ENCODE measurements around the gene RNASE12. TPM values are rescaled to one million over a fixed set of nuclear protein-coding genes. Genes with fewer than 3 reads are reported as not detected.

The RNASE12 gene
- total and polyA plus RNA-seq, 9 of the 15 experiments (the other 6 are each of a cell fraction or from before 2014, with no cell fraction given): 0.24 TPM; not detected in 8

DNA sequence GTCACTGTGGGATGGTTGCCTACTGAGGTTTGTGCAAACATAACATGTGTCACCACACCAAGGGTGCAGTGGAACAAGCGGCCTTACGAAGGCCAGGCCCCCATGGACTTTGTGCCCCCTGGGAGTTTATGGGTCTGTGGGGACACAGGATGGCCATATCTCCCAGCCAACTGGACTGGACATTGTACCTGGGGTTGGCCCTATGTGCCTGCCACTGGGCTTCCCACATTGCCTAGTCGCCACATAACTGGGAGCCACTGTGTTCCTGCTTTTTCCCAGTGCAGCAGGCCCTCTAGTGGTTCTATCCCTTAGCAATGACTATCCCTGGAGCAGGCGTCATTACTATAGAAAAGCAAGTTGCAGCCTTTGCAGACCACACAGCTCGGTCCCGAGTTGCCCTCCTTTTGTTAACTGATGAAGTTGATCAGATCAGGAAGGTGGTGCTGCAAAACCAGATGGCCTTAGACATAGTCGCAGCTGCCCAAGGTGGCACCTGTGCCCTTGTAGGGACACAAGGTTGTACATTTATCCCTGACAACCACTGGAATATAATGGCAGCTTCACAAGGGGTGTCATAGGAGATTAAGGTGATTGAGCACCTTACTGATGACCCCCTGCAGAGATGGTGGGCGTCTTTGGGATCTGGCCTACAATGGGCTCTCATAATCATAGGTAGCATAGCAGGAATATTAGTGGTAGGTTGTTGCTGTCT is 15.2 kb upstream of the RNASE12 start (continued):
- TF ChIP-seq, protein P1, sequence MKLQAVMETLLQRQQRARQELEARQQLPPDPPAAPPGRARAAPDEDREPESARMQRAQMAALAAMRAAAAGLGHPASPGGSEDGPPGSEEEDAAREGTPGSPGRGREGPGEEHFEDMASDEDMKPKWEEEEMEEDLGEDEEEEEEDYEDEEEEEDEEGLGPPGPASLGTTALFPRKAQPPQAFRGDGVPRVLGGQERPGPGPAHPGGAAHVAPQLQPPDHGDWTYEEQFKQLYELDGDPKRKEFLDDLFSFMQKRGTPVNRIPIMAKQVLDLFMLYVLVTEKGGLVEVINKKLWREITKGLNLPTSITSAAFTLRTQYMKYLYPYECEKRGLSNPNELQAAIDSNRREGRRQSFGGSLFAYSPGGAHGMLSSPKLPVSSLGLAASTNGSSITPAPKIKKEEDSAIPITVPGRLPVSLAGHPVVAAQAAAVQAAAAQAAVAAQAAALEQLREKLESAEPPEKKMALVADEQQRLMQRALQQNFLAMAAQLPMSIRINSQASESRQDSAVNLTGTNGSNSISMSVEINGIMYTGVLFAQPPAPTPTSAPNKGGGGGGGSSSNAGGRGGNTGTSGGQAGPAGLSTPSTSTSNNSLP (IDR thresholded peaks at IDR 0.05; ENCODE audit: borderline replicate concordance, low read depth, low read length): no peak
- TF ChIP-seq WHSC1 (IDR thresholded peaks at IDR 0.05; ENCODE audit: low read length) (no peak), TGIF2 (CRISPR knock-in tag; IDR thresholded peaks at IDR 0.05) (no peak), E2F3 (CRISPR knock-in tag; IDR thresholded peaks at IDR 0.05) (no peak), CXXC5 (CRISPR knock-in tag; IDR thresholded peaks at IDR 0.05) (no peak), FIP1L1 (IDR thresholded peaks at IDR 0.05; ENCODE audit: low read depth, low read length, poor library complexity, severe bottlenecking) (no peak), PCBP2 (IDR thresholded peaks at IDR 0.05; ENCODE audit: low read depth, low read length, poor library complexity, severe bottlenecking) (no peak), BRF1 (IDR thresholded peaks at IDR 0.05; ENCODE audit: borderline replicate concordance, extremely low read depth, insufficient read length) (no peak)
- TF ChIP-seq, protein P2, sequence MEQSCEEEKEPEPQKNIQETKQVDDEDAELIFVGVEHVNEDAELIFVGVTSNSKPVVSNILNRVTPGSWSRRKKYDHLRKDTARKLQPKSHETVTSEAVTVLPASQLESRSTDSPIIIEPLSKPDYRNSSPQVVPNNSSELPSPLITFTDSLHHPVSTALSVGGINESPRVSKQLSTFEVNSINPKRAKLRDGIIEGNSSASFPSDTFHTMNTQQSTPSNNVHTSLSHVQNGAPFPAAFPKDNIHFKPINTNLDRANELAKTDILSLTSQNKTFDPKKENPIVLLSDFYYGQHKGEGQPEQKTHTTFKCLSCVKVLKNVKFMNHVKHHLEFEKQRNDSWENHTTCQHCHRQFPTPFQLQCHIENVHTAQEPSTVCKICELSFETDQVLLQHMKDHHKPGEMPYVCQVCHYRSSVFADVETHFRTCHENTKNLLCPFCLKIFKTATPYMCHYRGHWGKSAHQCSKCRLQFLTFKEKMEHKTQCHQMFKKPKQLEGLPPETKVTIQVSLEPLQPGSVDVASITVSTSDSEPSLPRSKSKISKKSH (CRISPR knock-in tag; IDR thresholded peaks at IDR 0.05): no peak

All from K562 (cell line).